Medulla oblongata (tissue), 1 donor: Measurements from ENCODE around the gene ANKRD37.
"Not testable (repeated sequence)": the region's sequence is repeated elsewhere in the genome, so short reads cannot be mapped to it uniquely, and the experiment has no call there.

Experiments
- DNase-seq: peaks from one replicate; pipeline ENCODE4 v3.0.0-alpha.2; 2015; ENCODE audit errors: extremely low spot score

ANKRD37 gene

GRCh38 chr4:185396724-185397385 is at the start of gene ANKRD37:
ANKRD37 (plus strand) TSS chr4:185396841; CDS start chr4:185396924, 83 bp downstream.
- peak; percentile 47 for DNase-seq

GRCh38 chr4:185346975-185347601 is 49.6 kb upstream of the ANKRD37 start:
- DNase-seq, result no peak

GRCh38 chr4:185351691-185352090 is 45.0 kb upstream of the ANKRD37 start:
- DNase-seq, result no peak

GRCh38 chr4:185352202-185352601 is 44.4 kb upstream of the ANKRD37 start:
- DNase-seq, result no peak

GRCh38 chr4:185352741-185353140 is 43.9 kb upstream of the ANKRD37 start:
- DNase-seq, result no peak

- no peak for DNase-seq
These were observed 39.4 kb upstream of the ANKRD37 start for GRCh38 chr4:185357211-185357610.

- DNase-seq, result no peak
These were observed 38.8 kb upstream of the ANKRD37 start for GRCh38 chr4:185357733-185358440.

GRCh38 chr4:185358514-185358913 is 38.1 kb upstream of the ANKRD37 start:
- DNase-seq, result peak; percentile 27

GRCh38 chr4:185358959-185359358 is 37.7 kb upstream of the ANKRD37 start:
- DNase-seq, result no peak

- no peak for DNase-seq
These were observed 36.7 kb upstream of the ANKRD37 start for GRCh38 chr4:185359767-185360446.

GRCh38 chr4:185361872-185362271 is 34.8 kb upstream of the ANKRD37 start:
- no peak for DNase-seq

GRCh38 chr4:185362570-185362969 is 34.1 kb upstream of the ANKRD37 start:
- not testable (repeated sequence) for DNase-seq

GRCh38 chr4:185363251-185363650 is 33.4 kb upstream of the ANKRD37 start:
- no peak for DNase-seq

GRCh38 chr4:185364886-185365285 is 31.8 kb upstream of the ANKRD37 start:
- DNase-seq, result no peak

- no peak for DNase-seq
These were observed 26.9 kb upstream of the ANKRD37 start for GRCh38 chr4:185369731-185370130.

- DNase-seq, result no peak
These were observed 26.2 kb upstream of the ANKRD37 start for GRCh38 chr4:185370268-185370949.

- no peak for DNase-seq
These were observed 24.9 kb upstream of the ANKRD37 start for GRCh38 chr4:185371702-185372101.

GRCh38 chr4:185374027-185374426 is 22.6 kb upstream of the ANKRD37 start:
- DNase-seq, result no peak

GRCh38 chr4:185374573-185374972 is 22.1 kb upstream of the ANKRD37 start:
- DNase-seq, result no peak

GRCh38 chr4:185378264-185378663 is 18.4 kb upstream of the ANKRD37 start:
- DNase-seq, result no peak
